Fibroblast of lung (primary cell): ENCODE results near the gene ZBTB4.
"Not testable (repeated sequence)": the region's sequence is repeated elsewhere in the genome, so short reads cannot be mapped to it uniquely, and the experiment has no call there.

ENCODE experiments used
- CTCF ChIP-seq, 2 donors: IDR thresholded peaks in 1 of 2; conservative IDR thresholded peaks in 1 of 2; 1 replicate in 1 of 2; 2 replicates in 1 of 2; pipeline ENCODE4 v1.5.1; 2011 to 2012; ENCODE audit warnings: low read length in 2 of 2, control low read depth in 1 of 2, inconsistent platforms in 1 of 2, low read depth in 1 of 2, mild to moderate bottlenecking in 1 of 2
- EZH2 ChIP-seq: IDR thresholded peaks from 2 replicates; pipeline ENCODE4 v1.5.1; 2012; ENCODE audit warnings: low read length, control low read depth, mild to moderate bottlenecking; ENCODE audit errors: missing control alignments

- TF ChIP-seq CTCF (conservative IDR thresholded peaks at IDR 0.05 in 1 of 2, IDR thresholded peaks at IDR 0.05 in 1 of 2; ENCODE audit: low read depth in 1 of 2, low read length in 2 of 2); EZH2: not testable (repeated sequence)
These were observed 4.7 kb downstream of the ZBTB4 start for GRCh38 chr17:7474767-7475166.
